Esophagus mucosa (tissue), 1 donor: ENCODE measurements around the gene THBS3. TPM values are rescaled to one million over a fixed set of nuclear protein-coding genes. Genes with fewer than 3 reads are reported as not detected.
A peak's percentile ranks its signal among the peaks of the same experiment; 100 is the strongest.
"Not testable (repeated sequence)": the region's sequence is repeated elsewhere in the genome, so short reads cannot be mapped to it uniquely, and the experiment has no call there.

Experiments
- ATAC-seq: fragments of 200-7000 bp; cut with Tn5 transposase; one replicate; pipeline ENCODE4 v1.9.1; 2020
- total RNA-seq: library from RNA; stranded (reverse); gene quantifications from one replicate; pipeline ENCODE4 v1.2.4, GENCODE V29; 2023
- donor health status: DM: yes; HTN: yes; CAD: no.

THBS3 gene
- total RNA-seq, 1 donor from 2014 or later, result 14.5 TPM

- ATAC-seq, result peak; percentile 65
Observed at GRCh38 chr1:155206891-155207805, 549 bp downstream of the THBS3 start.

- ATAC-seq, result no peak
Observed at GRCh38 chr1:155205969-155206593, 1.6 kb downstream of the THBS3 start.

GRCh38 chr1:155205035-155205434 is 2.7 kb downstream of the THBS3 start:
- ATAC-seq, result no peak

- ATAC-seq, result no peak
Observed at GRCh38 chr1:155202731-155203515, 4.8 kb downstream of the THBS3 start.

- ATAC-seq, result no peak
Observed at GRCh38 chr1:155202198-155202597, 5.5 kb downstream of the THBS3 start.

GRCh38 chr1:155200920-155201319 is 6.8 kb downstream of the THBS3 start:
- ATAC-seq, result no peak

GRCh38 chr1:155199792-155200191 is 7.9 kb downstream of the THBS3 start:
- no peak for ATAC-seq

- no peak for ATAC-seq
Observed at GRCh38 chr1:155198547-155198906, 9.2 kb downstream of the THBS3 start.

GRCh38 chr1:155197901-155198546 is 9.7 kb downstream of the THBS3 start:
- ATAC-seq, result no peak

GRCh38 chr1:155196893-155197638 is 10.6 kb downstream of the THBS3 start:
- ATAC-seq, result no peak

- no peak for ATAC-seq
Observed at GRCh38 chr1:155196103-155196892, 11.4 kb downstream of the THBS3 start.

GRCh38 chr1:155195201-155196102 is 12.2 kb downstream of the THBS3 start:
- ATAC-seq, result no peak

GRCh38 chr1:155193991-155194240 is 13.8 kb downstream of the THBS3 start:
- not testable (repeated sequence) for ATAC-seq

GRCh38 chr1:155193275-155193990 is 14.3 kb downstream of the THBS3 start:
- ATAC-seq, result peak; percentile 84

GRCh38 chr1:155192346-155193274 is 15.1 kb downstream of the THBS3 start:
- ATAC-seq, result peak; percentile 71

GRCh38 chr1:155191904-155192303 is 15.8 kb downstream of the THBS3 start:
- no peak for ATAC-seq

- not testable (repeated sequence) for ATAC-seq
Observed at GRCh38 chr1:155189926-155190325, 17.8 kb downstream of the THBS3 start.

GRCh38 chr1:155188268-155188667 is 19.4 kb downstream of the THBS3 start:
- no peak for ATAC-seq
